Lung (tissue), 12 donors: ENCODE results near the gene HELZ2. TPM values are rescaled to one million over a fixed set of nuclear protein-coding genes. Genes with fewer than 3 reads are reported as not detected.

Source experiments
- ATAC-seq: fragments of 200-7000 bp; cut with Tn5 transposase; one replicate; pipeline ENCODE4 v1.9.1; 2020; ENCODE audit warnings: moderate number of reproducible peaks; ENCODE audit not compliant: insufficient read depth, low FRiP score
- DNase-seq, 3 donors: peaks; one replicate each; pipeline ENCODE4 v3.0.0-alpha.2; 2013 to 2017
- H3K27ac ChIP-seq, 2 donors: one replicate each; pipeline ENCODE4 v1.5.1; 2013; ENCODE audit warnings: mild to moderate bottlenecking in 2 of 2, moderate library complexity in 2 of 2, control low read depth in 1 of 2, inconsistent platforms in 1 of 2, low read depth in 1 of 2, low read length in 1 of 2
- H3K27me3 ChIP-seq, 3 donors: one replicate each; pipeline ENCODE4 v1.5.1; 2013; ENCODE audit warnings: low read length in 2 of 3; ENCODE audit not compliant: control insufficient read depth in 3 of 3, insufficient read depth in 3 of 3
- H3K36me3 ChIP-seq, 4 donors: one replicate each; pipeline ENCODE4 v1.5.1; 2013; ENCODE audit warnings: low read length in 4 of 4, mild to moderate bottlenecking in 1 of 4, moderate library complexity in 1 of 4; ENCODE audit not compliant: control insufficient read depth in 4 of 4, insufficient read depth in 4 of 4
- H3K4me1 ChIP-seq, 5 donors: one replicate each; pipeline ENCODE4 v1.5.1; 2013; ENCODE audit warnings: low read length in 5 of 5, mild to moderate bottlenecking in 2 of 5, moderate library complexity in 1 of 5; ENCODE audit not compliant: control insufficient read depth in 5 of 5, insufficient read depth in 5 of 5
- H3K4me3 ChIP-seq: one replicate; pipeline ENCODE4 v1.5.1; 2013; ENCODE audit warnings: mild to moderate bottlenecking, control low read depth, moderate library complexity
- H3K9ac ChIP-seq, 2 donors: one replicate each; pipeline ENCODE4 v1.5.1; 2013; ENCODE audit warnings: low read length in 2 of 2, control low read depth in 1 of 2; ENCODE audit not compliant: insufficient read depth in 1 of 2
- H3K9me3 ChIP-seq, 4 donors: one replicate each; pipeline ENCODE4 v1.5.1; 2013; ENCODE audit warnings: low read length in 3 of 4, mild to moderate bottlenecking in 1 of 4, moderate library complexity in 1 of 4; ENCODE audit not compliant: control insufficient read depth in 4 of 4, insufficient read depth in 3 of 4
- CTCF ChIP-seq: IDR thresholded peaks from 2 replicates; pipeline ENCODE4 v1.5.1; 2012; ENCODE audit warnings: mild to moderate bottlenecking; ENCODE audit errors: control extremely low read depth, extremely low read depth
- WGBS, 2 donors: extraction: QIAGEN DNeasy Blood & Tissue Kit; methylation state at CpG; one replicate each; pipeline ENCODE4 v1.1.7; 2013; 5-methylcytosine and 5-hydroxymethylcytosine counted together
- polyA plus RNA-seq, 2 donors: library from polyadenylated mRNA; stranded (reverse); fragments of 200-250 nt; gene quantifications; one replicate each; pipeline ENCODE4 v1.2.1, GENCODE V29; 2013
- total RNA-seq, 2 donors: library from RNA; depleted of rRNA in 1 of 2; stranded (reverse); fragments of >200 nt in 1 of 2; gene quantifications; one replicate each; pipeline ENCODE4 v1.2.1, GENCODE V29; 2014 to 2021
- donor health status: control.
- donor health status: control.
- donor health status: Bipolar disorder and iron deficiency.
- donor health status: healthy.
- donor health status: DM: yes; HTN: yes; CAD: no.

Gene HELZ2
- total and polyA plus RNA-seq, 4 donors = 9.0 to 47.2 (median 25.4) TPM

GRCh38 chr20:63551068-63551467 is 23.0 kb downstream of the HELZ2 start:
- DNase-seq = no peak
- no peaks in the 10 kb centered on the region for H3K4me1 ChIP-seq
- peaks cover 0 to 22% (median 12%) of the 10 kb centered on the region in 3 donors for H3K27me3 ChIP-seq
- no peak for ATAC-seq
- H3K27ac ChIP-seq = no peak overlapping the region
- TF ChIP-seq CTCF = no peak
- WGBS, 2 donors = 65 to 75% methylated on average over 9 of the region's 9 CpGs
- no peaks in the 10 kb centered on the region for H3K36me3 ChIP-seq
- no peaks in the 10 kb centered on the region for H3K9me3 ChIP-seq
- no peak overlapping the region for H3K9ac ChIP-seq
- H3K4me3 ChIP-seq = no peak overlapping the region

- ATAC-seq = no peak
- no peaks in the 10 kb centered on the region for H3K9me3 ChIP-seq
- H3K9ac ChIP-seq = no peak overlapping the region
- no peaks in the 10 kb centered on the region for H3K4me1 ChIP-seq
- H3K36me3 ChIP-seq = no peaks in the 10 kb centered on the region
- H3K27me3 ChIP-seq = peaks cover 0 to 28% (median 12%) of the 10 kb centered on the region in 3 donors
- H3K4me3 ChIP-seq = no peak overlapping the region
- no peak overlapping the region for H3K27ac ChIP-seq
- WGBS, 2 donors = 81 to 87% methylated on average over 18 of the region's 18 CpGs
- DNase-seq = no peak
- TF ChIP-seq CTCF = no peak
Measured at GRCh38 chr20:63549679-63550282, 24.3 kb downstream of the HELZ2 start.

- Histone ChIP-seq H3K4me1 (no peaks in the 10 kb centered on the region), H3K27ac (no peak overlapping the region), H3K27me3 (peaks cover 0 to 28% (median 12%) of the 10 kb centered on the region in 3 donors), H3K36me3 (no peaks in the 10 kb centered on the region), H3K9me3 (no peaks in the 10 kb centered on the region), H3K9ac (no peak overlapping the region), H3K4me3 (no peak overlapping the region)
- no peak for DNase-seq
- no peak for TF ChIP-seq CTCF
- no peak for ATAC-seq
- 27 to 28% methylated on average over 6 to 20 of the region's 25 CpGs for WGBS, 2 donors
Measured at GRCh38 chr20:63549019-63549418, 25.0 kb downstream of the HELZ2 start.

GRCh38 chr20:63548542-63548941 is 25.5 kb downstream of the HELZ2 start:
- ATAC-seq (no peak), DNase-seq (no peak)
- Histone ChIP-seq H3K27ac (no peak overlapping the region), H3K27me3 (peaks cover 0 to 28% (median 12%) of the 10 kb centered on the region in 3 donors), H3K4me1 (no peaks in the 10 kb centered on the region), H3K9ac (no peak overlapping the region), H3K4me3 (no peak overlapping the region), H3K9me3 (no peaks in the 10 kb centered on the region), H3K36me3 (no peaks in the 10 kb centered on the region)
- 50 to 65% methylated on average over 10 to 11 of the region's 11 CpGs for WGBS, 2 donors
- no peak for TF ChIP-seq CTCF
